Amniotic epithelial cell (primary cell): ENCODE measurements around the gene USP24.
"Not testable (repeated sequence)": the region's sequence is repeated elsewhere in the genome, so short reads cannot be mapped to it uniquely, and the experiment has no call there.

Source experiments
- DNase-seq: peaks from one replicate; pipeline ENCODE4 v3.0.0-alpha.2; 2010; ENCODE audit warnings: low read depth

The USP24 gene

GRCh38 chr1:55038974-55039341 is 176.2 kb downstream of the USP24 start:
- DNase-seq: no peak

GRCh38 chr1:55038552-55038838 is 176.7 kb downstream of the USP24 start:
- no peak for DNase-seq

DNA sequence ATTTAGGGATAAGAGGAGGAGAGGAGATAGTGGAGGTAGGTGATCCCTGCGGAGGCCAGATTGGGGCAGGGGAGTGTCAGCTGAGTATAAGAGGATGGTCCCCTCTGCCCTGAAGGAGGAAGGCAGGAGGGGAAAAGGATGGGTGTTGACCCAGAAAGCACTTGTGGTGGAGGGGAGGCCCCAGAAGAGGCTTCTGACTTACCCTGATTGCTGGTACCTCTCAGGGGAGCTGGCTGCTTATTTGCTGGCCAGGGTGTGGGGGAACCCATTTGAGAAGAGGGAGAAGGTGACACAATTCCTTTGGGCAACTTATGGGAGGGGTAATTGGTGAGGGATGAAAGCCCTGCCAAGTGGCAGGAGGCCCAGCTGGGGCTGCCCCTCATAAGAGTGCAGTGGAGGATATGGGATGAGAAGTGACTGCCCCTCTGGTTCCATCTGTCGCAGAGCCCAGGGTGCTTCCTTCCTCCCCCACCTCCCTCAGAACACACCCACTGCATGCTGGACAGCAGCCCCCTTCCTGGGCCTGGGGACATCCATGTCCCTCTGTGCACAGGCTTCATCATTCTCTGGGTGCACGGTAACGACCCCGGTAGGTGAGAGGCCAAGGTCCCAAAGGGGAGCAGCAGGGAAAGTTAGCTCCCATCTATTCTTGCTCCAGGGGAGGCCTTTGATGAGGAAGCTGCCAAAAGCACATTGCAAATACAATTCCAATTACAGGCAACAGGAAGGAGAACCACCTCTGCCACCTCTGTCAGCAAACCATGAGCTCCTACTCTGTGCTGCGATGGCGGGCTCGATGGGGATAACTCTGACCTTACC is 177.2 kb downstream of the USP24 start:
- no peak for DNase-seq

DNA sequence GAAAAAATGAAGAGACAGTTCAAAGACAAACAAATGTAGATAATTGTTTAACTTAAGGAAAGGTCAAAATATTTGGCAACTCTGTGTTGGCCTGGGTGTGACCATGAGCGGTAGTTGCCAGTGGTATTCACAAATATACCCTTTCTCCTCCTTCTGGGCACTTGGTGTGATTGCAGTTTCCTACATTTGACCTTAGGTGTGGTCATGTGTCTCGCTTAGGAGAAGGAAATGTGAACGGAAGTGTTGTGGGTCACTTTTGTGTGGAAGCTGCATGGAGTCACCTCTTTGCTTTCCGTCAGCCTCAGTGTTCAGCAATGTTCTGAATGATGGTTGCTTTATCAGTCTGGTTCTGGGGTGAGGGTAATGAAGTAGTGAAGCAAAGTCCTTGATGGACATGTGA is 179.3 kb downstream of the USP24 start:
- no peak for DNase-seq

DNA sequence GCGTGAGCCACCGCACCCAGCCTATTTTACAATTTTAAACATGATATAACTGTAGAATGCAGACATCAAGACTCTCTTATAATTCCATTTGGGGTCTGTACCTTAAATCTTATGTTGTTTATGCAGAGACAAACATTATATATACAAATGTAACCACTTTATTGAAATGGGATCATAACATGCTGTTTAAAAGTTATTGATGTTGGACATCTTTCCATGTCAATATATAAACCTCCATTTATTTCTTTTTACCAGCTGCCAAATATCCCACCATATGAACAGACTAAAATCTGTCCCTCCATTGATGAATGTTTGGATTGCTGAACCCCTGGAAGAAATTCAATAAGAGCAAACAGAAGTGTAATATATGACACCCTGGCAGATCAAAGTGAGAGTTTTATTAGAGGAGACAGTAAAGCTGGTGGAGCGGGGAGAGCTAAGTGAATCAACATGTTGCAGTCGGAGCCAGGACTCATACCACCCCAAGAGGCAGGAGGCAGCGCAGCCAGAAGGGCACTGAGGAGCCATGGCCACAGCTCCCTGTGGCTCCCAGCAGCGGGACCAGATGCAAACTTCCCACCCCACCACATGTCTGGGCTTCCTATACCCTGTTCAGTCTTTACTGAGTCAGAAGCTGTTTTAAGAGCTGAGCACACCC is 180.6 kb downstream of the USP24 start:
- DNase-seq: no peak

DNA sequence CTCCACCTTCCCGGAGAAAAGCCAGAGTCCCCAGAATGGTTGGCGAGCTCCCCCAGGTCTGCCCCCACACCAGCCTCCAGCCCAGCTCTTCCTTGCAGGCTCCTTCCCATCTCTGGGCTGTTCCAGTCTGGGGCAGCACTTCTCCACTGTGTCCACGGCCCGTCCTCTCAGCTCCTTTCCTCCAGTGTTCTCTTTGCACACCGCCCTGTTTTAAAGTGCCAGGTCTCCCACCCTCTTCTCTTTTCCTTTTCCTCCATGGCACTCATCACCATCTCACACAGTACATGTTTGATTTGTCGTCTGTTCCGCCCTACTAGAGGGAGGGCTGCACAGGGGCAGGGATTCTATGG is 181.9 kb downstream of the USP24 start:
- no peak for DNase-seq

DNA sequence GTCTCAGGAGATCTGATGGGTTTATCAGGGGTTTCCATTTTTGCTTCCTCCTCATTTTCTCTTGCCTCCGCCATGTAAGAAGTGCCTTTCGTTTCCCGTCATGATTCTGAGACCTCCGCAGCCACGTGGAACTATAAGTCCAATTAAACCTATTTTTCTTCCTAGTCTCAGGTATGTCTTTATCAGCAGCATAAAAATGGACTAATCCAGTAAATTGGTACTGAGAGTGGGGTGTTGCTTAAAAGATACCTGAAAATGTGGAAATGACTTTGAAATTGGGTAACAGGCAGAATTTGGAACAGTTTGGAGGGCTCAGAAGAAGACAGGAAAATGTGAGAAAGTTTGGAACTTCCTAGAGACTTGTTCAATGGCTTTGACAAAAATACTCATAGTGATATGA is 184.1 kb downstream of the USP24 start:
- not testable (repeated sequence) for DNase-seq

DNA sequence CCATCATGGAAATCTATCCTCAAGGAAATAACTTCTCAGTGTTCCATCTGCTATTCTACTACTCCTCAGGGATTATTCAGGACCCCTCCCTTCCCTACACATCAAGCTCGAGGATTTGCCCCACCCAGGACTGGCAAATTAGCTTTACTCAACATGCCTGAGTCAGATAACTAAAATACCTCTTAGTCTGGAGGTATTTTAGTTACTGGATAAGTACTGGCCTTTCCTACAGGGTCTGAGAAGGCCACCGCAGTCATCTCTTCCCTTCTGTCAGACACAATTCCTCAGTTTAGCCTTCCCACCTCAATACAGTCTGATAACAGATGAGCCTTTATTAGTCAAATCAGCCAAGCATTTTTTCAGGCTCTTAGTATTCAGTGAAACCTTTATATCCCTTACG is 188.5 kb downstream of the USP24 start:
- not testable (repeated sequence) for DNase-seq

GRCh38 chr1:55024163-55024562 is 191.0 kb downstream of the USP24 start:
- not testable (repeated sequence) for DNase-seq

- peak; percentile 86 for DNase-seq
These were observed 193.1 kb downstream of the USP24 start for GRCh38 chr1:55021942-55022546.

- DNase-seq: no peak
These were observed 196.8 kb downstream of the USP24 start for GRCh38 chr1:55018395-55018794.
